Fibroblast of lung (primary cell): ENCODE results near the gene CDYL2. TPM values are rescaled to one million over a fixed set of nuclear protein-coding genes. Genes with fewer than 3 reads are reported as not detected.
"Not testable (repeated sequence)": the region's sequence is repeated elsewhere in the genome, so short reads cannot be mapped to it uniquely, and the experiment has no call there.

Source experiments
- DNase-seq, 2 donors: peaks; one replicate each; pipeline versions ENCODE4 v3.0.0 to v3.0.0-alpha.2; 2010; ENCODE audit warnings: low read depth in 2 of 2
- H2AFZ ChIP-seq: 2 replicates; pipeline ENCODE4 v1.5.1; 2012; ENCODE audit warnings: low read length, control low read depth, inconsistent platforms
- H3K27ac ChIP-seq: 2 replicates; pipeline ENCODE4 v1.5.1; 2011; ENCODE audit warnings: low read length, control low read depth; ENCODE audit not compliant: insufficient read depth
- H3K27me3 ChIP-seq: 2 replicates; pipeline ENCODE4 v1.5.1; 2011; ENCODE audit warnings: mild to moderate bottlenecking, low read length; ENCODE audit not compliant: control insufficient read depth, insufficient read depth
- H3K36me3 ChIP-seq: 2 replicates; pipeline ENCODE4 v1.5.1; 2011; ENCODE audit warnings: low read length; ENCODE audit not compliant: control insufficient read depth, insufficient read depth
- H3K4me1 ChIP-seq: 2 replicates; pipeline ENCODE4 v1.5.1; 2011; ENCODE audit warnings: low read length; ENCODE audit not compliant: control insufficient read depth, insufficient read depth; ENCODE audit errors: extremely low read depth
- H3K4me2 ChIP-seq: 2 replicates; pipeline ENCODE4 v1.5.1; 2011; ENCODE audit warnings: low read length, control low read depth; ENCODE audit not compliant: insufficient read depth; ENCODE audit errors: extremely low read depth
- H3K4me3 ChIP-seq, 4 experiments: fragments of 200-600 bp in 1 of 4; sonication (generic) in 1 of 4; replicated peaks in 1 of 4; 2 replicates each; pipeline ENCODE4 v1.5.1; 2011 to 2016; ENCODE audit warnings: low read length in 4 of 4, low read depth in 3 of 4, mild to moderate bottlenecking in 3 of 4, control low read depth in 2 of 4, inconsistent platforms in 1 of 4, mixed read lengths in 1 of 4; ENCODE audit not compliant: insufficient read depth in 1 of 4; ENCODE audit errors: control extremely low read depth in 1 of 4
- H3K79me2 ChIP-seq: 2 replicates; pipeline ENCODE4 v1.5.1; 2012; ENCODE audit warnings: mild to moderate bottlenecking, low read length, inconsistent platforms; ENCODE audit not compliant: control insufficient read depth, insufficient read depth
- H3K9ac ChIP-seq: 2 replicates; pipeline ENCODE4 v1.5.1; 2011; ENCODE audit warnings: mild to moderate bottlenecking, low read length, control low read depth; ENCODE audit not compliant: insufficient read depth
- H3K9me3 ChIP-seq: 2 replicates; pipeline ENCODE4 v1.5.1; 2012; ENCODE audit warnings: low read depth, low read length; ENCODE audit not compliant: control insufficient read depth, insufficient read depth
- H4K20me1 ChIP-seq: 2 replicates; pipeline ENCODE4 v1.5.1; 2011; ENCODE audit warnings: low read length; ENCODE audit not compliant: control insufficient read depth, insufficient read depth; ENCODE audit errors: extremely low read depth
- EZH2 ChIP-seq: IDR thresholded peaks from 2 replicates; pipeline ENCODE4 v1.5.1; 2012; ENCODE audit warnings: low read length, control low read depth, mild to moderate bottlenecking; ENCODE audit errors: missing control alignments
- polyA plus RNA-seq, 2 donors: library from polyadenylated mRNA; depleted of rRNA in 1 of 2; stranded (reverse) in 1 of 2; unstranded in 1 of 2; fragments of >200 nt; gene quantifications; 2 replicates each; pipeline ENCODE4 v1.2.1, GENCODE V29; 2011 to 2012; ENCODE audit warnings: missing spikeins in 1 of 2
- total RNA-seq: library from RNA; depleted of rRNA; stranded (reverse); fragments of >200 nt; gene quantifications from 2 replicates; pipeline ENCODE4 v1.2.1, GENCODE V29; 2014
- TF ChIP-seq, protein P1 (sequence below), 2 donors: IDR thresholded peaks in 1 of 2; conservative IDR thresholded peaks in 1 of 2; 1 replicate in 1 of 2; 2 replicates in 1 of 2; pipeline ENCODE4 v1.5.1; 2011 to 2012; ENCODE audit warnings: low read length in 2 of 2, control low read depth in 1 of 2, inconsistent platforms in 1 of 2, low read depth in 1 of 2, mild to moderate bottlenecking in 1 of 2

CDYL2 gene
- total and polyA plus RNA-seq, 2 donors (not counting 1 experiment from before 2014, with no cell fraction given): 1.1 to 3.5 TPM

DNA sequence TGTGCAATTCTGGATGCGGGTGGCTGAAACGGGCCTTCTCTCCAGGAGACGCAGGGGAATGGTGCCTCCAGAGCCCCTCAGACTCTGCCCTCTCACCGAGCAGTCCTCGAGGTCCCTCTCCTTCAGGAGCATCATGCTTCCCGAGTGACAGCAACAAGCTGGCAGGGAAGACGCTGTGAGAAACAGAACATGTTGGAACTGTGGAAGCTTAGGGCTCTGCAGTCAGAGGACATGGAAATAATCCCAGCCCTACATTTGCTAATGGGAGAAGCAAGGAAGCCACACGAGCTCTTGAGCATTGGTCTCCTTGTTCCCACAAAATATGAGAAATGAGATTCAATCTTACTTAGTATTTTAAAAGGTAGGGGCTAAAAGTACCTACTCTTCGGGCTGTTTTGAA is 148.6 kb downstream of the CDYL2 start:
- no peaks in the 10 kb centered on the region for H3K36me3 ChIP-seq
- H3K4me2 ChIP-seq: no peak overlapping the region
- H3K27ac ChIP-seq: no peak overlapping the region
- no peak overlapping the region for H3K9ac ChIP-seq
- no peak overlapping the region for H3K4me3 ChIP-seq
- no peak overlapping the region for H2AFZ ChIP-seq
- no peaks in the 10 kb centered on the region for H3K4me1 ChIP-seq
- H3K27me3 ChIP-seq: no peaks in the 10 kb centered on the region
- H3K9me3 ChIP-seq: no peaks in the 10 kb centered on the region
- no peak for DNase-seq
- TF ChIP-seq, protein P1, sequence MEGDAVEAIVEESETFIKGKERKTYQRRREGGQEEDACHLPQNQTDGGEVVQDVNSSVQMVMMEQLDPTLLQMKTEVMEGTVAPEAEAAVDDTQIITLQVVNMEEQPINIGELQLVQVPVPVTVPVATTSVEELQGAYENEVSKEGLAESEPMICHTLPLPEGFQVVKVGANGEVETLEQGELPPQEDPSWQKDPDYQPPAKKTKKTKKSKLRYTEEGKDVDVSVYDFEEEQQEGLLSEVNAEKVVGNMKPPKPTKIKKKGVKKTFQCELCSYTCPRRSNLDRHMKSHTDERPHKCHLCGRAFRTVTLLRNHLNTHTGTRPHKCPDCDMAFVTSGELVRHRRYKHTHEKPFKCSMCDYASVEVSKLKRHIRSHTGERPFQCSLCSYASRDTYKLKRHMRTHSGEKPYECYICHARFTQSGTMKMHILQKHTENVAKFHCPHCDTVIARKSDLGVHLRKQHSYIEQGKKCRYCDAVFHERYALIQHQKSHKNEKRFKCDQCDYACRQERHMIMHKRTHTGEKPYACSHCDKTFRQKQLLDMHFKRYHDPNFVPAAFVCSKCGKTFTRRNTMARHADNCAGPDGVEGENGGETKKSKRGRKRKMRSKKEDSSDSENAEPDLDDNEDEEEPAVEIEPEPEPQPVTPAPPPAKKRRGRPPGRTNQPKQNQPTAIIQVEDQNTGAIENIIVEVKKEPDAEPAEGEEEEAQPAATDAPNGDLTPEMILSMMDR (conservative IDR thresholded peaks at IDR 0.05 in 1 of 2, IDR thresholded peaks at IDR 0.05 in 1 of 2; ENCODE audit: low read depth in 1 of 2, low read length in 2 of 2): no peak
- TF ChIP-seq EZH2: no peak
- no peaks in the 10 kb centered on the region for H3K79me2 ChIP-seq
- no peaks in the 10 kb centered on the region for H4K20me1 ChIP-seq

DNA sequence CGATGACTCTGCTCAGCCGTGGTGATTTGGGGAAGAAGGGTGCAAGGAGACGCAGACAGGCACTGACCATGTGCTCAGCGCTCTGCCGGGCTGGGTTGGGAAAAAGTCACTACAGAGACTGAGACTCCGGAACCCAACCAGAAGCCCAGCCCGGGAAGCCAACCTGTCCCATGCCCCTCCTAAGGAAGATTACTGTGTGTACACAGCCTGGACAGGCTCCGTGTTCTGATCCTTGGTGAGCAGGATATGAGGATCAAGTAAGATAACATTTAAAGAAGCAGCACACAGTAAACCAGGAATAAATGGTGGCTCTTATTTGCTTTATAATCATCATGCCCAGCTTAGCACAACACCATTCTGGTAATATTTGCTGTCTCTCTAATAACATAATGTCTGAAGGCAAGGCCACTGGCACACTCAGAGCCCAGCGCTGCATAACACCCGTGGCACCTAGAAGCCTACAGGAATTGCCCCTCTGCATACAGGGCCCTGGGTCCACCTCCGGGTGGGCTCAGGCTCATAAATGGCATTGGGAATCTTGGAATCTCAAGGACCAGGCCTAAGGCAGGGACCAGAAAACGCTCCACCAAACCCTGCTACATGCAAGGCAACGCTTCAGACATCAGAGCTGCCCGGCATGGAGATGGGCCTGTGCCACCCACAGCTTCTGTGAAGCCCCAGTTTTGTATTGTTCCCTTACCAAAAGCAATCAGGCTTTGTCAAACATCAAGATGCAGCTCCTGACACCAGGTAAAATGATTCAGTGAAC is 150.1 kb downstream of the CDYL2 start:
- Histone ChIP-seq H3K4me2 (no peak overlapping the region), H3K27ac (no peak overlapping the region), H3K36me3 (no peaks in the 10 kb centered on the region), H3K4me1 (no peaks in the 10 kb centered on the region), H3K9me3 (no peaks in the 10 kb centered on the region), H3K4me3 (no peak overlapping the region), H2AFZ (no peak overlapping the region), H3K9ac (no peak overlapping the region), H3K27me3 (no peaks in the 10 kb centered on the region), H3K79me2 (no peaks in the 10 kb centered on the region), H4K20me1 (no peaks in the 10 kb centered on the region)
- no peak for DNase-seq
- TF ChIP-seq EZH2: no peak
- TF ChIP-seq, protein P1 (conservative IDR thresholded peaks at IDR 0.05 in 1 of 2, IDR thresholded peaks at IDR 0.05 in 1 of 2; ENCODE audit: low read depth in 1 of 2, low read length in 2 of 2): no peak

- Histone ChIP-seq H3K27ac (no peak overlapping the region), H3K9me3 (no peaks in the 10 kb centered on the region), H3K27me3 (no peaks in the 10 kb centered on the region), H4K20me1 (no peaks in the 10 kb centered on the region), H3K4me1 (no peaks in the 10 kb centered on the region), H3K36me3 (no peaks in the 10 kb centered on the region), H3K4me2 (no peak overlapping the region), H3K4me3 (no peak overlapping the region), H3K79me2 (no peaks in the 10 kb centered on the region), H2AFZ (no peak overlapping the region), H3K9ac (no peak overlapping the region)
- TF ChIP-seq, protein P1 (conservative IDR thresholded peaks at IDR 0.05 in 1 of 2, IDR thresholded peaks at IDR 0.05 in 1 of 2; ENCODE audit: low read depth in 1 of 2, low read length in 2 of 2): no peak
- no peak for TF ChIP-seq EZH2
- DNase-seq: no peak
Observed at GRCh38 chr16:80652441-80652840, 152.0 kb downstream of the CDYL2 start.

DNA sequence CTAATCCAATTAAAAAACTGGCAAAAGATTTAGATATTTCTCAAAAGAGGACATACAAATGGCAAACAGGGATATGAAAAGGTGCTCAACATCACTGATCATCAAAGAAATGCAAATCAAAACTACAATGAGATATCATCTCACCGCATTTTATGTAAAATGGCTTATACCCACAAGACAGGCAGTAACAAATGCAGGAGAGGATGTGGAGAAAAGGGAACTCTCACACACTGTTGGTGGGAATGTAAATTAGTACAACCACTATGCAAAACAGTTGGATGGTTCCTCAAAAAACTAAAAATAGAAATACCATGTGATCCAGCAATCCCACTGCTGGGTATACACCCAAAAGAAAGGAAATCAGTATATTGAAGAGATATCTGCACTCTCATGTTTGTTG is 154.1 kb downstream of the CDYL2 start:
- not testable (repeated sequence) for DNase-seq, H3K9ac ChIP-seq, H3K4me2 ChIP-seq, H3K36me3 ChIP-seq, H3K4me3 ChIP-seq, H3K27ac ChIP-seq, H3K4me1 ChIP-seq, H3K27me3 ChIP-seq, H2AFZ ChIP-seq, H3K79me2 ChIP-seq, H3K9me3 ChIP-seq, H4K20me1 ChIP-seq
